ENCODE measurements around the gene MCF2L.

MCF2L gene

GRCh38 chr13:113061796-113062425, 92.9 kb downstream of the MCF2L start:
- DNase-seq (ENCODE audit: insufficient read length) (no peak), FAIRE-seq (no peak)
- TF ChIP-seq POLR2A (IDR thresholded peaks at IDR 0.05; ENCODE audit: low read depth, low read length), result no peak
- no peak for TF ChIP-seq TAF1 (IDR thresholded peaks at IDR 0.05; ENCODE audit: borderline replicate concordance, low read depth, low read length)
- TF ChIP-seq POLR2AphosphoS5 (IDR thresholded peaks at IDR 0.05; ENCODE audit: low read depth, low read length), result no peak

GRCh38 chr13:113062691-113063090, 93.7 kb downstream of the MCF2L start:
- DNase-seq (ENCODE audit: insufficient read length) (no peak), FAIRE-seq (no peak)
- TF ChIP-seq POLR2A (IDR thresholded peaks at IDR 0.05; ENCODE audit: low read depth, low read length) (no peak), POLR2AphosphoS5 (IDR thresholded peaks at IDR 0.05; ENCODE audit: low read depth, low read length) (no peak), TAF1 (IDR thresholded peaks at IDR 0.05; ENCODE audit: borderline replicate concordance, low read depth, low read length) (no peak)

DNA sequence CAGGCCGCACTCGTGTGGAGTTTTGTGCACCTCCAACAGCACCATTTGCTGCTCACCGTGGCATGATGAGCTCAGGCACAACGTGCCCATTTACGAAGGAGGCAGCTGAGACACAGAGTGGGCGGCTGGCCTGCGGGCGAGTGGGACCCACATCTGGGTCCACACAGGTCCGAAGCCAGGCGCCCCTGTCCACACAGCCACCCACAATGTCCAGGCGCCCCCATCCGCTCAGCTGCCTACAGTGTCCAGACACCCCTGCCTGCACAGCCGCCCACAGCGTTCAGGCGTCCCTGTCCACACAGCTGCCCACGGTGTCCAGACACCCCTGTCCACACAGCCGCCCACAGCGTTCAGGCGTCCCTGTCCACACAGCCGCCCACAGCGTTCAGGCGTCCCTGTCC, 94.1 kb downstream of the MCF2L start:
- TF ChIP-seq POLR2A (IDR thresholded peaks at IDR 0.05; ENCODE audit: low read depth, low read length) (no peak), TAF1 (IDR thresholded peaks at IDR 0.05; ENCODE audit: borderline replicate concordance, low read depth, low read length) (no peak), POLR2AphosphoS5 (IDR thresholded peaks at IDR 0.05; ENCODE audit: low read depth, low read length) (no peak)
- DNase-seq (ENCODE audit: insufficient read length), result no peak
- FAIRE-seq, result no peak

GRCh38 chr13:113064000-113064533, 95.1 kb downstream of the MCF2L start:
- FAIRE-seq (no peak), DNase-seq (ENCODE audit: insufficient read length) (no peak)
- no peak for TF ChIP-seq POLR2AphosphoS5 (IDR thresholded peaks at IDR 0.05; ENCODE audit: low read depth, low read length)
- TF ChIP-seq TAF1 (IDR thresholded peaks at IDR 0.05; ENCODE audit: borderline replicate concordance, low read depth, low read length), result no peak
- no peak for TF ChIP-seq POLR2A (IDR thresholded peaks at IDR 0.05; ENCODE audit: low read depth, low read length)

GRCh38 chr13:113064534-113065405, 95.8 kb downstream of the MCF2L start:
- TF ChIP-seq POLR2A (IDR thresholded peaks at IDR 0.05; ENCODE audit: low read depth, low read length) (no peak), TAF1 (IDR thresholded peaks at IDR 0.05; ENCODE audit: borderline replicate concordance, low read depth, low read length) (no peak), POLR2AphosphoS5 (IDR thresholded peaks at IDR 0.05; ENCODE audit: low read depth, low read length) (no peak)
- DNase-seq (ENCODE audit: insufficient read length), result no peak

DNA sequence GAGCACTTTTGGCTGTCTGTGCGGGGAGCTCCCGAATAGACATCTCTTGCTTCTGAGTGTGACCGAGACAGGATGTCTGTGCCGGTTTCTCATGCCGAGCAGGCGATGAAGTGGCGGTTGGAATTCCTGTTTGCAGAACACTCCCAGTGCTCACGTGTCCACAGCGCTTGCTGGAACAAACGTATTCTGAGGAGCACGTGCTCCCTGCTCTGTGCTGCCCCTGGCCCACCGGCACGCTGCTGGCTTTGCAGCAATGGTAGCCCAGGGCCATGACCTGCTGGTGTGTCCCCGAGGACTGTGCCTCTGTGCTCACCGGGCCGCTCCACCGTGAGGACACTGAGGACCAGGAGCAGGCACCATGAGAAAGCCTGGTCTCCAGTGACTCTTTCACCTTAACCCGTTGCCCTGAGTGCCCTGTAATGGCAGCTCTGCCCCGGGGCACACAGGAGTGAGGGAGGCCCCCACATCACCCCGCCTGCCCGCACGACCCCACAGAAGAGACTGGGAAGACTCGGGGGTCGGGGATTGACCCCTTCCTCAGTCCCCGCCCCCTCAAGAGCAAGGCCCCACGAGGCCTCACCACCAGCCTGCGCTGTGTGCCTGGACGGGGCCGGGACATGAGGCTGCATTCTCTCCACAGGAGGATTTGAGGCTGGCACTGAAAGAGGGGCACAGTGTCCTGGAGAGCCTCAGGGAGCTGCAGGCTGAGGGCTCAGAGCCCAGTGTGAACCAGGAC, 96.6 kb downstream of the MCF2L start:
- DNase-seq (ENCODE audit: insufficient read length), result no peak
- no peak for TF ChIP-seq POLR2A (IDR thresholded peaks at IDR 0.05; ENCODE audit: low read depth, low read length)
- no peak for FAIRE-seq

More at GRCh38 chr13:113064534-113065405, 95.8 kb downstream of the MCF2L start:
- FAIRE-seq, result no peak

- TF ChIP-seq POLR2AphosphoS5 (IDR thresholded peaks at IDR 0.05; ENCODE audit: low read depth, low read length) (no peak), POLR2A (IDR thresholded peaks at IDR 0.05; ENCODE audit: low read depth, low read length) (no peak), TAF1 (IDR thresholded peaks at IDR 0.05; ENCODE audit: borderline replicate concordance, low read depth, low read length) (no peak)
- FAIRE-seq (no peak), DNase-seq (ENCODE audit: insufficient read length) (no peak)
Observed at GRCh38 chr13:113066142-113066455, 97.1 kb downstream of the MCF2L start.

- DNase-seq (ENCODE audit: insufficient read length), result no peak
- TF ChIP-seq TAF1 (IDR thresholded peaks at IDR 0.05; ENCODE audit: borderline replicate concordance, low read depth, low read length), result no peak
- TF ChIP-seq POLR2AphosphoS5 (IDR thresholded peaks at IDR 0.05; ENCODE audit: low read depth, low read length), result no peak
- no peak for TF ChIP-seq POLR2A (IDR thresholded peaks at IDR 0.05; ENCODE audit: low read depth, low read length)
- no peak for FAIRE-seq
Observed at GRCh38 chr13:113066746-113067145, 97.7 kb downstream of the MCF2L start.

DNA sequence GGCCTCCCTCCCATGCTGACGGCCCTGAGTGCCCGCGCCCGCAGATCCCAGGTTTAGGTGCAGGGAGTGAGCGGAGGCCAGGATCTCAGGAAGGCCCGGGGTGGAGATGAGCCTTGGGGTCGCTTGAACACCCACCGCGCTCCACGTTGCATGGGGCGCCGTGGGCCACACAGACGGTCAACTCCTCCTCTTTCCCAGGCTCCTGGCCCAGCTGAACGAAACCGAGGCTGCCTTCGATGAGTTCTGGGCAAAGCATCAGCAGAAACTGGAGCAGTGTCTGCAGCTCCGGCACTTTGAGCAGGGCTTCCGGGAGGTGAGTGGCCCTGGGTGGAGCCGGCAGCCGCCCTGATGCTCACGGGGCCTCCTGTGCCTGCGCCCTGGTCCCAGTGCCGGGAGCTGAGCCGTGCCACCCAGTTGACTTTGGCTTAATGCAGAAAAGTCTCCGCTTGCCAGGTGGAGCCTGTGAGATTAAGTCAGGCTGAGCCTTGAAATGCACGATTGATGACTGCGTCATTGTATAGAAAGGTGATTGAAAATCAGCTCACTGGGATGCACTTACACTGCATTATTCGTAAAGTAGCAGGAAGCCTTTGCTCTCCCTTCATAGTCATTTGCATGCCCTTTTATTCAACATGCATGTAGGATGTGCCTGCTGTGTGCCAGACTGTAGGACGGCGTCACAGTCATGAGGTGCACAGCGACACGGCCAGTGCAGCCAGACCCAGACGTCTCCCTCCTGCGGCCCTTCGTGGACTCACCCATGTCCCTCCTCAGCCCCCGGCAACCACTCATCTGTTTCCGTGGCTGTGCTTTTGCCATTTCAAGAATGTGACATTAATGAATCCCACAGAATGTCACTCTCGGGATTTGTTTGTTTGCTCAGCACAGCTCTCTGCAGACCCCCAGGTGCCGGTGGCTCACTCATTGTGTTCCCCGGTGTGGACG, 101.1 kb downstream of the MCF2L start:
- FAIRE-seq (no peak), DNase-seq (ENCODE audit: insufficient read length) (no peak)
- TF ChIP-seq POLR2AphosphoS5 (IDR thresholded peaks at IDR 0.05; ENCODE audit: low read depth, low read length), result no peak
- no peak for TF ChIP-seq POLR2A (IDR thresholded peaks at IDR 0.05; ENCODE audit: low read depth, low read length)

- FAIRE-seq, result no peak
- no peak for DNase-seq (ENCODE audit: insufficient read length)
- TF ChIP-seq POLR2AphosphoS5 (IDR thresholded peaks at IDR 0.05; ENCODE audit: low read depth, low read length), result no peak
- no peak for TF ChIP-seq POLR2A (IDR thresholded peaks at IDR 0.05; ENCODE audit: low read depth, low read length)
- no peak for TF ChIP-seq TAF1 (IDR thresholded peaks at IDR 0.05; ENCODE audit: borderline replicate concordance, low read depth, low read length)
Observed at GRCh38 chr13:113070855-113071254, 101.8 kb downstream of the MCF2L start.

DNA sequence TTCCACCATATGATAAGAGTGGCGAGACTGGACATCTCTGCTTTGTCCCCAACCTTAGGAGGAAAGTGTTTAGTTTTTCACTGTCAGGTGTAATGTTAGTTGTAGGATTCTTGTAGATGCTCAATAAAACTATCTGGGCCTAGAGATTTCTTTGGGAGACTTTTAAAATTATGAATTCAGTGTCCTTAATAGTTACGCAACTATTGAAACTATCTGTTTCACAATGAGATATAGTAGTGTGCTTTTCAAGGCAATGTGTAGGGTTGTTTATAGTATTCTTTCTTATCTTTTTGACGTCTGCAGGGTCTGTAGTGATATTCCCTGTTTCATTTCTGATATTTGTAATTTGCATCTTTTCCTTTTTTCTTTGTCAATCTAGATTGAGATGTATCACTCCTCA, 103.4 kb downstream of the MCF2L start:
- TF ChIP-seq POLR2A (IDR thresholded peaks at IDR 0.05; ENCODE audit: low read depth, low read length) (no peak), POLR2AphosphoS5 (IDR thresholded peaks at IDR 0.05; ENCODE audit: low read depth, low read length) (no peak), TAF1 (IDR thresholded peaks at IDR 0.05; ENCODE audit: borderline replicate concordance, low read depth, low read length) (no peak)
- FAIRE-seq, result no peak
- DNase-seq (ENCODE audit: insufficient read length), result no peak
